Panc1 (cell line): ENCODE results near the gene NEK4. TPM values are rescaled to one million over a fixed set of nuclear protein-coding genes. Genes with fewer than 3 reads are reported as not detected.

ENCODE experiments used
- ATAC-seq: fragments of 200-7000 bp; cut with Tn5 transposase; 2 replicates; pipeline ENCODE4 v1.9.1; 2020; ENCODE audit warnings: mild to moderate bottlenecking, moderate library complexity
- BruUV-seq: library from RNA; stranded (reverse); fragments of 400-500 nt; replicated peaks from 2 replicates; lab custom pipeline; 2021; lab: Mats Ljungman, UMichigan
- CTCF ChIA-PET: fragments of 300-600 bp; sonication (Branson Sonifier 250); formaldehyde crosslinking; loops from one replicate; lab custom pipeline; 2022; ENCODE audit warnings: antibody characterized with exemption; lab: Charles Lee
- POLR2A ChIA-PET: fragments of 300-600 bp; sonication (Branson Sonifier 250); formaldehyde crosslinking; loops from one replicate; lab custom pipeline; 2022; ENCODE audit warnings: antibody characterized with exemption; lab: Charles Lee
- DNase-seq: peaks from one replicate; pipeline ENCODE4 v3.0.0-alpha.2; 2010; ENCODE audit warnings: low read depth, low spot score
- H3K27ac ChIP-seq: 2 replicates; pipeline ENCODE4 v1.5.1; 2011; ENCODE audit warnings: mild to moderate bottlenecking, low read length, inconsistent platforms
- H3K27me3 ChIP-seq: fragments of 200-500 bp; sonication (Bioruptor generic); 2 replicates; pipeline ENCODE4 v1.6.0; 2014; ENCODE audit warnings: low read length, inconsistent platforms; ENCODE audit not compliant: control insufficient read depth, insufficient read depth
- H3K36me3 ChIP-seq: fragments of 200-500 bp; sonication (Bioruptor generic); 2 replicates; pipeline ENCODE4 v1.5.1; 2014; ENCODE audit warnings: inconsistent platforms, mild to moderate bottlenecking, low read length, moderate library complexity; ENCODE audit not compliant: control insufficient read depth, insufficient read depth
- H3K4me1 ChIP-seq: 2 replicates; pipeline ENCODE4 v1.5.1; 2011; ENCODE audit warnings: inconsistent platforms, mild to moderate bottlenecking, low read length, moderate library complexity; ENCODE audit not compliant: control insufficient read depth, insufficient read depth
- H3K4me3 ChIP-seq, 2 experiments: 2 replicates each; pipeline ENCODE4 v1.5.1; 2011 to 2012; ENCODE audit warnings: low read depth in 2 of 2, low read length in 2 of 2, mild to moderate bottlenecking in 2 of 2, inconsistent platforms in 1 of 2, moderate library complexity in 1 of 2
- H3K9me3 ChIP-seq: fragments of 200-500 bp; sonication (Bioruptor generic); 2 replicates; pipeline ENCODE4 v1.5.1; 2014; ENCODE audit warnings: low read depth, mild to moderate bottlenecking, inconsistent platforms, low read length, moderate library complexity; ENCODE audit not compliant: control insufficient read depth, insufficient read depth
- POLR2AphosphoS5 ChIP-seq: IDR thresholded peaks from 2 replicates; pipeline ENCODE4 v1.6.1; 2012; ENCODE audit warnings: mild to moderate bottlenecking, low read depth, low read length, moderate library complexity
- SIN3A ChIP-seq: IDR thresholded peaks from 2 replicates; pipeline ENCODE4 v1.6.1; 2012; ENCODE audit warnings: low read depth, mild to moderate bottlenecking, low read length, moderate library complexity, borderline replicate concordance; ENCODE audit not compliant: insufficient read depth
- TCF7L2 ChIP-seq: IDR thresholded peaks from 2 replicates; pipeline ENCODE4 v1.6.1; 2011; ENCODE audit warnings: mild to moderate bottlenecking, low read depth, low read length, inconsistent platforms
- in situ Hi-C: cut with HindIII; loops from 2 replicates; pipeline ENCODE4 v1.10.0; 2016; ENCODE audit warnings: low sequenced_read_pairs, low pct_unique_long_range_greater_than_20kb
- intact Hi-C: fragments of 100-400 bp; cut with micrococcal nuclease; formaldehyde crosslinking; loops from one replicate; pipeline ENCODE4 v1.10.0; 2022; ENCODE audit not compliant: unreplicated experiment
- total RNA-seq: library from RNA; stranded (reverse); gene quantifications from one replicate; pipeline ENCODE4 v1.2.1, GENCODE V29; 2021; ENCODE audit not compliant: unreplicated experiment
- TF ChIP-seq, protein P1 (sequence below), 2 experiments: IDR thresholded peaks; 2 replicates each; pipeline ENCODE4 v1.6.1; 2011 to 2012; ENCODE audit warnings: low read depth in 2 of 2, control low read depth in 1 of 2, low read length in 1 of 2, mild to moderate bottlenecking in 1 of 2, moderate library complexity in 1 of 2; ENCODE audit not compliant: insufficient read depth in 1 of 2
- TF ChIP-seq, protein P2 (sequence below): fragments of 450-650 bp; IDR thresholded peaks from 2 replicates; pipeline ENCODE4 v1.5.1; 2017; ENCODE audit warnings: mild to moderate bottlenecking

The NEK4 gene
- total RNA-seq, 1 experiment from 2014 or later: 22.9 TPM

DNA sequence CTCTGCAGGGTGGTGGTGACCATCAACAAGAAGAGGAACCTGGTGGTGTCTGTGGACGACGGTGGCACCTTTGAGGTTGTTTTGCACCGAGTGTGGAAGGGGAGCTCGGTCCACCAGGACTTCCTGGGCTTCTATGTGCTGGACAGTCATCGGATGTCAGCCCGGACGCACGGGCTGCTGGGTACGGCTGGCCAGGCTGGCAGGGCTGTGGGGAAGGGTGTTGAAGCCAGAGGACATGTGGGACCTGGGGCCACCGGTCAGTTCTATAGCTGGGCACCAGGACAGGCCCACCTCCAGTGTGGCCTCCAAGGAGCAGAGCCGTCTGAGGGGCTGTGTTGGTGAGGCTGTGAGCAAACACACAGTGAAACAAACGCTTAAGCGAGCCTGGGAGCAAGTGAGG lies 20.0 kb upstream of the NEK4 start:
- ChIA-PET POLR2A (no interaction called here), CTCF (no interaction called here)
- DNase-seq (no peak), ATAC-seq (no peak)
- no peak for TF ChIP-seq SIN3A
- TF ChIP-seq, protein P1, sequence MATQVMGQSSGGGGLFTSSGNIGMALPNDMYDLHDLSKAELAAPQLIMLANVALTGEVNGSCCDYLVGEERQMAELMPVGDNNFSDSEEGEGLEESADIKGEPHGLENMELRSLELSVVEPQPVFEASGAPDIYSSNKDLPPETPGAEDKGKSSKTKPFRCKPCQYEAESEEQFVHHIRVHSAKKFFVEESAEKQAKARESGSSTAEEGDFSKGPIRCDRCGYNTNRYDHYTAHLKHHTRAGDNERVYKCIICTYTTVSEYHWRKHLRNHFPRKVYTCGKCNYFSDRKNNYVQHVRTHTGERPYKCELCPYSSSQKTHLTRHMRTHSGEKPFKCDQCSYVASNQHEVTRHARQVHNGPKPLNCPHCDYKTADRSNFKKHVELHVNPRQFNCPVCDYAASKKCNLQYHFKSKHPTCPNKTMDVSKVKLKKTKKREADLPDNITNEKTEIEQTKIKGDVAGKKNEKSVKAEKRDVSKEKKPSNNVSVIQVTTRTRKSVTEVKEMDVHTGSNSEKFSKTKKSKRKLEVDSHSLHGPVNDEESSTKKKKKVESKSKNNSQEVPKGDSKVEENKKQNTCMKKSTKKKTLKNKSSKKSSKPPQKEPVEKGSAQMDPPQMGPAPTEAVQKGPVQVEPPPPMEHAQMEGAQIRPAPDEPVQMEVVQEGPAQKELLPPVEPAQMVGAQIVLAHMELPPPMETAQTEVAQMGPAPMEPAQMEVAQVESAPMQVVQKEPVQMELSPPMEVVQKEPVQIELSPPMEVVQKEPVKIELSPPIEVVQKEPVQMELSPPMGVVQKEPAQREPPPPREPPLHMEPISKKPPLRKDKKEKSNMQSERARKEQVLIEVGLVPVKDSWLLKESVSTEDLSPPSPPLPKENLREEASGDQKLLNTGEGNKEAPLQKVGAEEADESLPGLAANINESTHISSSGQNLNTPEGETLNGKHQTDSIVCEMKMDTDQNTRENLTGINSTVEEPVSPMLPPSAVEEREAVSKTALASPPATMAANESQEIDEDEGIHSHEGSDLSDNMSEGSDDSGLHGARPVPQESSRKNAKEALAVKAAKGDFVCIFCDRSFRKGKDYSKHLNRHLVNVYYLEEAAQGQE (IDR thresholded peaks at IDR 0.05; ENCODE audit: insufficient read depth in 1 of 2, low read depth in 2 of 2, low read length in 1 of 2): no peak
- Histone ChIP-seq H3K36me3 (no peaks in the 10 kb centered on the region), H3K27ac (no peak overlapping the region), H3K9me3 (no peaks in the 10 kb centered on the region), H3K4me3 (no peak overlapping the region), H3K4me1 (no peaks in the 10 kb centered on the region), H3K27me3 (no peaks in the 10 kb centered on the region)
- intact Hi-C loops: no loop called here
- BruUV-seq: no TSS peak
- in situ Hi-C loops: no loop called here

DNA sequence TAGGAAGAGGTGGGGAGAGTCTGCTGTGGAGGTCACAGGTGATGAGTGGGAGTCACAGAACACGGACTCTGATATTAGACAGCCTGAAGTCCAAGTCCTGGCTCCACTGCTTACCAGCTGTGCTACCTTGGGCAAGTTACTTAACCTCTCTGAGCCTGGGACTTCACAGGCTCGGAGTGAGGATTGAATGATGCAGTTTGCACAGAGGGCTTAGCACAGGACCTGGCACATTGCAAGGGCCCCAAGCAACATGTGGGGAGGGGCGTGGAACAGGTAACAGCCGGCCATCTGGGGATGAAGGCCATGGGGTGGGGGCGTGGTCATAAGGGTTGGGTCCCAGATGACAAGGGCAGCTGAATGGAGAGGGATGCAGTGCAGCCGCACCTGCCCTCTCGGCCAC lies 19.6 kb upstream of the NEK4 start:
- no peaks in the 10 kb centered on the region for H3K9me3 ChIP-seq
- DNase-seq (no peak), ATAC-seq (no peak)
- CTCF ChIA-PET: no interaction called here
- in situ Hi-C loops: no loop called here
- H3K36me3 ChIP-seq: no peaks in the 10 kb centered on the region
- H3K4me1 ChIP-seq: no peaks in the 10 kb centered on the region
- BruUV-seq: no TSS peak
- intact Hi-C loops: no loop called here
- POLR2A ChIA-PET: no interaction called here
- no peak overlapping the region for H3K4me3 ChIP-seq
- TF ChIP-seq SIN3A: no peak
- H3K27ac ChIP-seq: no peak overlapping the region
- H3K27me3 ChIP-seq: no peaks in the 10 kb centered on the region

DNA sequence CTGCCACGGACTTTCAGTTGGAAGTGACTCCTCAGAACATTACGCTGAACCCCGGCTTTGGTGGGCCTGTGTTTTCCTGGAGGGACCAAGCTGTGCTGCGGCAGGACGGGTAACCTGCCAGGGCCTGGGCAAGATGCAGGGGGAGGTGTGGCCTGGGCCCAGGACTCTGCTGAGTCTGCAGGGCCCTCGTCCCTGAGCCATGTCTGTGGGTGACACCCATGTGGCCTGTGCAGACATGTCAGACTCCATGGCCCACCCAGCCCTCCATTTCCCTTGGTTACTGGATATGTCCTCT lies 19.0 kb upstream of the NEK4 start:
- no peaks in the 10 kb centered on the region for H3K9me3 ChIP-seq
- no TSS peak for BruUV-seq
- H3K4me3 ChIP-seq: no peak overlapping the region
- TF ChIP-seq SIN3A (no peak), POLR2AphosphoS5 (no peak), TCF7L2 (no peak)
- TF ChIP-seq, protein P2, sequence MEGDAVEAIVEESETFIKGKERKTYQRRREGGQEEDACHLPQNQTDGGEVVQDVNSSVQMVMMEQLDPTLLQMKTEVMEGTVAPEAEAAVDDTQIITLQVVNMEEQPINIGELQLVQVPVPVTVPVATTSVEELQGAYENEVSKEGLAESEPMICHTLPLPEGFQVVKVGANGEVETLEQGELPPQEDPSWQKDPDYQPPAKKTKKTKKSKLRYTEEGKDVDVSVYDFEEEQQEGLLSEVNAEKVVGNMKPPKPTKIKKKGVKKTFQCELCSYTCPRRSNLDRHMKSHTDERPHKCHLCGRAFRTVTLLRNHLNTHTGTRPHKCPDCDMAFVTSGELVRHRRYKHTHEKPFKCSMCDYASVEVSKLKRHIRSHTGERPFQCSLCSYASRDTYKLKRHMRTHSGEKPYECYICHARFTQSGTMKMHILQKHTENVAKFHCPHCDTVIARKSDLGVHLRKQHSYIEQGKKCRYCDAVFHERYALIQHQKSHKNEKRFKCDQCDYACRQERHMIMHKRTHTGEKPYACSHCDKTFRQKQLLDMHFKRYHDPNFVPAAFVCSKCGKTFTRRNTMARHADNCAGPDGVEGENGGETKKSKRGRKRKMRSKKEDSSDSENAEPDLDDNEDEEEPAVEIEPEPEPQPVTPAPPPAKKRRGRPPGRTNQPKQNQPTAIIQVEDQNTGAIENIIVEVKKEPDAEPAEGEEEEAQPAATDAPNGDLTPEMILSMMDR: no peak
- TF ChIP-seq, protein P1 (IDR thresholded peaks at IDR 0.05; ENCODE audit: insufficient read depth in 1 of 2, low read depth in 2 of 2, low read length in 1 of 2): no peak
- intact Hi-C loops: no loop called here
- no peak overlapping the region for H3K27ac ChIP-seq
- no peak for DNase-seq
- CTCF ChIA-PET: no interaction called here
- in situ Hi-C loops: no loop called here
- POLR2A ChIA-PET: no interaction called here
- no peaks in the 10 kb centered on the region for H3K36me3 ChIP-seq
- ATAC-seq: no peak
- no peaks in the 10 kb centered on the region for H3K27me3 ChIP-seq
- no peaks in the 10 kb centered on the region for H3K4me1 ChIP-seq
